Right cardiac atrium (tissue), 5 donors: ENCODE measurements around the gene ITLN1. TPM values are rescaled to one million over a fixed set of nuclear protein-coding genes. Genes with fewer than 3 reads are reported as not detected.
"Not testable (repeated sequence)": the region's sequence is repeated elsewhere in the genome, so short reads cannot be mapped to it uniquely, and the experiment has no call there.

Experiments
- ATAC-seq, 2 donors: fragments of 200-7000 bp; cut with Tn5 transposase; one replicate each; pipeline versions ENCODE4 v1.8.0 to v1.9.1; 2020; ENCODE audit warnings: moderate library complexity in 2 of 2, mild to moderate bottlenecking in 1 of 2
- DNase-seq, 3 donors: peaks; one replicate each; pipeline ENCODE4 v3.0.0-alpha.2; 2020
- H3K27ac ChIP-seq: one replicate; pipeline ENCODE4 v1.5.1; 2013; ENCODE audit warnings: mild to moderate bottlenecking, low read length, control low read depth, moderate library complexity
- H3K27me3 ChIP-seq: one replicate; pipeline ENCODE4 v1.6.1; 2013; ENCODE audit not compliant: control insufficient read depth, insufficient read depth
- H3K4me1 ChIP-seq: one replicate; pipeline ENCODE4 v1.6.1; 2013; ENCODE audit warnings: low read length; ENCODE audit not compliant: control insufficient read depth, insufficient read depth
- H3K4me3 ChIP-seq: one replicate; pipeline ENCODE4 v1.5.1; 2013; ENCODE audit warnings: low read length, control low read depth
- H3K9me3 ChIP-seq: one replicate; pipeline ENCODE4 v1.6.1; 2013; ENCODE audit warnings: low read length; ENCODE audit not compliant: control insufficient read depth
- WGBS: extraction: QIAGEN DNeasy Blood & Tissue Kit; methylation state at CpG from one replicate; pipeline ENCODE4 v1.1.7; 2013; 5-methylcytosine and 5-hydroxymethylcytosine counted together
- intact Hi-C, 4 donors: fragments of 100-400 bp; cut with DNase I; formaldehyde crosslinking; loops; one replicate each; pipeline versions ENCODE4 v1.11.0 to v1.14.0; 2022 to 2023
- long read RNA-seq, 4 donors: library from polyadenylated mRNA; unstranded; transcript quantifications; one replicate each; pipeline ENCODE4 v2.0.0, GENCODE V29; 2020 to 2021
- polyA plus RNA-seq: library from polyadenylated mRNA; stranded (reverse); fragments of 200-250 nt; gene quantifications from one replicate; pipeline ENCODE4 v1.2.3, GENCODE V29; 2013
- total RNA-seq, 4 donors: library from RNA; stranded (reverse); fragmentation: NEBNext Ultra II Directional; extraction: Animal tissue kit (Norgen Biotek cat#: 25700); gene quantifications; one replicate each; pipeline ENCODE4 v1.2.1, GENCODE V29; 2021
- donor health status: healthy with polysubstance abuse.
- donor health status: DM: no; HTN: yes; CAD: no.
- donor health status: DM: no; HTN: no; CAD: no.
- donor health status: DM: no; HTN: yes; CAD: no; lungs with severe emphysema.
- donor health status: DM: yes; HTN: yes; CAD: no.

Gene ITLN1
- total RNA-seq, result 10 to 100 TPM in 3 of 4 donors, 1 to 10 TPM in 1; 6.4 to 30.0 (median 21.2) TPM
- 3.0 TPM for polyA plus RNA-seq
- long read RNA-seq, donor 1, transcript ITLN1-201 (8 exons, 1,183 nt), result major isoform, 5 of 6 reads
- long read RNA-seq, donor 1, partial matches to known transcripts, result 1 of 6 reads
- long read RNA-seq, donor 1, other reads (novel, unspliced or antisense), result 0 of 6 reads
- long read RNA-seq, donor 2, partial matches to known transcripts, result 1 of 5 reads
- long read RNA-seq, donor 2, other reads (novel, unspliced or antisense), result 1 of 5 reads
- long read RNA-seq, donor 3, transcript ITLN1-201 (8 exons, 1,183 nt), result major isoform, 10 of 11 reads
- long read RNA-seq, donor 3, partial matches to known transcripts, result 1 of 11 reads
- long read RNA-seq, donor 3, other reads (novel, unspliced or antisense), result 0 of 11 reads
- long read RNA-seq, donor 4, partial matches to known transcripts, result 0 of 3 reads
- long read RNA-seq, donor 4, other reads (novel, unspliced or antisense), result 2 of 3 reads

DNA sequence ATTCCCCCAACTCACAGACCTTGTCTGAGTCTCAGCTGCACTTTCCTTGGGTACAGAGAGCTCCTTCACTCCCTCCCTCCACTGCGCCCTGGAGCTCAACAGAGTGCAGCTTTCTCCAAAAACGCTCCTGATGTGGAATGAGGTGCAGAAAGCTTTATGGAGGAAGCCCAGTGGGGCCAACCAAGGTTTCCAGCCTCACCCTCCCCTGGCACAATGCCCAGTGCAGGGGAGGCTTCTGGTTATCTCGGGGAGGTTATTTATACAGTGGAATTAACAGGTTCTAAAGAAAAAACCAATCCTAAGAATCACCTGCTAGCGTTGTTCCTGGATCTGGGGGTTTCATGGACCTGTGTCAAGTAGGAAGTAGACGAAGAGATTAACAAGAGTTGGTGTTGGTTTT, at the start of gene ITLN1:
Gene ITLN1, minus strand, starts transcription at position 139 of the 400 bp plus-strand sequence. CDS start 303 bp downstream, outside the sequence.
- Histone ChIP-seq H3K27ac (no peak within 1 kb of the TSS), H3K4me1 (no peaks in the 10 kb centered on the region), H3K4me3 (no peak within 1 kb of the TSS), H3K9me3 (no peaks in the 10 kb centered on the region), H3K27me3 (no peaks in the 10 kb centered on the region)
- intact Hi-C loops, result no loop called here
- DNase-seq (peak in 1 of 3 donors; percentile 38), ATAC-seq (peak in 1 of 2 donors; percentile 32)
- WGBS, result 43% methylated on average over 5 of the region's 5 CpGs

DNA sequence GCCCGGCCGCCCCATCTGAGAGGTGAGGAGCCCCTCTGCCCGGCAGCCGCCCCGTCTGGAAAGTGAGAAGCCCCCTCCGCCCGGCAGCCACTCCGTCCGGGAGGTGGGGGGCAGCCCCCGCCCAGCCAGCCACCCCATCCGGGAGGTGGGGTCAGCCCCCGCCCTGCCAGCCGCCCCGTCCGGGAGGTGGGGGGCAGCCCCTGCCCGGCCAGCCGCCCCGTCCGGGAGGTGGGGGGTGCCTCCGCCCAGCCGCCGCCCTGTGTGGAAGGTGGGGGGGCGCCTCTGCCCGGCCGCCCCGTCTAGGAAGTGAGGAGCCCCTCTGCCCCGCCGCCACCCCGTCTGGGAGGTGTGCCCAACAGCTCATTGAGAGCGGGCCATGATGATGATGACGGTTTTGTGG, 48.3 kb upstream of the ITLN1 start:
- H3K4me3 ChIP-seq, H3K27ac ChIP-seq, ATAC-seq, H3K4me1 ChIP-seq, H3K9me3 ChIP-seq, intact Hi-C loops, H3K27me3 ChIP-seq: not testable (repeated sequence)
- 96% methylated on average over 31 of the region's 31 CpGs for WGBS
- DNase-seq, result peak in 1 of 3 donors; percentile 61

DNA sequence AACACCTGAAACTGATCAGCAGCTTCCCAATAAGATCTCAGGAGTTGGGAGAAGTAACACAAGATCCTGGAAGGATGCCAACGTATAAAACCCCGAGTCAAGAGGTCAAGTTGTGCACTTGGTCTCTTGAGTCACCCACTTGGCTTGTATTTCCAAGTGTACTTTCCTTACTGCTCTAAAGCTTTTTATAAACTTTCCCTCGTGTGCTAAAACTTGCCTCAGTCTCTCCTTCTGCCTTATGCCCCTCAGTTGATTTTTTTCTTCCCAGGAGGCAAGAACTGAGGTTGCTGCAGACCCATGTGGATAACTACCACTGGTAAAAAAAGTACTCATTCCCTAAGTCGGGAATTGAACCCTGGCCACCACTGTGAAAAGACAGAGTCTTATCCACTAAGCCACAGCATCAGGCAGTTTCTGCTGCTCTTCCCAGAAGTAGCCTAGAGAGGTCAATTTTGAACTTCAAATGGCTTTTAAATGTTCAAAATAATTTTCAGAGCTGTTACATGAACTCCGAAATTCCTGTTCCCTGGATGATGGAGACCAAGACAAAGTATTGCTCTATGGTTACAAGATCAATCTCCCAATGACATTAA, 40.8 kb upstream of the ITLN1 start:
- Histone ChIP-seq H3K27ac (no peak overlapping the region), H3K27me3 (no peaks in the 10 kb centered on the region), H3K4me1 (no peaks in the 10 kb centered on the region), H3K4me3 (no peak overlapping the region), H3K9me3 (no peaks in the 10 kb centered on the region)
- ATAC-seq (no peak), DNase-seq (no peak)
- WGBS, result 74% methylated on average over 5 of the region's 5 CpGs
- intact Hi-C loops, result no loop called here

DNA sequence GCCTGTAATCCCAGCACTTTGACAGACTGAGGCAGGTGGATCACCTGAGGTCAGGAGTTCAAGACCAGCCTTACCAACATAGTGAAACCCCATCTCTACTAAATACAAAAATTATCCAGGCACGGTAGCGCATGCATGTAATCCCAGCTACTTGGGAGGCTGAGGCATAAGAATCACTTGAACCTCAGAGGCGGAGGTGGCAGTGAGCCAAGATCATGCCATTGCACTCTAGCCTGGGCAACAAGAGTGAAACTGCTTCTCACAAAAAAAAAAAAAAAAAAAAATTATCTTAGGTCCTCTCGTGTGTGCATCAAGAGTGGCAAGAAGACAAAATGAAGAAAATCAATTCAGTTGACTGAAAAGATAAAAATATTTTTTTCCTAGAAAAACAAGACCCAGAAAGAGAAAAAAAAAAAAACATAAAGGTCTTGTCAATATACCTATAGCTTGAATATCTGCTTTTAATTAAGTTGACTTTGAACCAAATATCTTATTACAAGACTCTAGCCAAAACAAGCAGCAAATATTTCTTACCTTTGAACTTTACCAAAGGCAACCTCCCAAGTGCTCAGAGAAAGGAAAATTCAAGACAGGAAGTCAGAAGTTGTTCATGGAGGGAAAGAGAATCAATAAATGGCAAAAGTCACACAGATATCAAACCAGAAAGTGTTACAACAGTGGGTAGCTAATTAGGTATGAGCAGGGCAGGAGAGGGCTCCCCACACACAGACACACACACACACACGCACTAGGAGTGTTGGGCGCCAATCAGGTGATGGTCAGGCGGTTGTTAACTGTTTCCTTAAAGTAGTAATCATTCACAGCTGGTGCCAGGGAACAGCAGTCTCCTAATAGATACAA, 40.0 kb upstream of the ITLN1 start:
- no peak overlapping the region for H3K27ac ChIP-seq
- 87% methylated on average over 7 of the region's 7 CpGs for WGBS
- intact Hi-C loops, result no loop called here
- DNase-seq (no peak), ATAC-seq (no peak)
- H3K27me3 ChIP-seq, result no peaks in the 10 kb centered on the region
- no peaks in the 10 kb centered on the region for H3K9me3 ChIP-seq
- no peaks in the 10 kb centered on the region for H3K4me1 ChIP-seq
- no peak overlapping the region for H3K4me3 ChIP-seq

DNA sequence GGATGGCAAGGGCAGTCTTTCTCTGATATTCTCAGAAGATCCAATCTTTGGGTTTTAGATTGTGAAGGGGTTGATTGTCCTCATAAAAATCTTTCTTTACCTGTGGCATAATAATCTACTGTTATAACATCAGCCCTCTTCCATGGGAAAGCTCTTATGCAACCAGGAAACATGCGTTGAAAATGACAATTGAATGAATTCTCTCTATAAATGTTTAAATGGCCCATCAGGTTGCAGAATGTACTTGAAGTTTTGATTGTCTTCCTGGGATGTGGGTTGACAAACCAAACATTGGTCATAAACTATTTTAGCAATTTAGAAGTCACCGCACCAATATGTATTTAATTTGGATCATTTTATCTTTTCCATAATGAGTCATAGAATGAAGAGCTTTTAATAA, 31.7 kb upstream of the ITLN1 start:
- Histone ChIP-seq H3K4me3 (no peak overlapping the region), H3K27me3 (no peaks in the 10 kb centered on the region), H3K9me3 (no peaks in the 10 kb centered on the region), H3K27ac (no peak overlapping the region), H3K4me1 (no peaks in the 10 kb centered on the region)
- ATAC-seq (no peak), DNase-seq (no peak)
- intact Hi-C loops, result no loop called here
- WGBS, result 84% methylated on average over 2 of the region's 2 CpGs

DNA sequence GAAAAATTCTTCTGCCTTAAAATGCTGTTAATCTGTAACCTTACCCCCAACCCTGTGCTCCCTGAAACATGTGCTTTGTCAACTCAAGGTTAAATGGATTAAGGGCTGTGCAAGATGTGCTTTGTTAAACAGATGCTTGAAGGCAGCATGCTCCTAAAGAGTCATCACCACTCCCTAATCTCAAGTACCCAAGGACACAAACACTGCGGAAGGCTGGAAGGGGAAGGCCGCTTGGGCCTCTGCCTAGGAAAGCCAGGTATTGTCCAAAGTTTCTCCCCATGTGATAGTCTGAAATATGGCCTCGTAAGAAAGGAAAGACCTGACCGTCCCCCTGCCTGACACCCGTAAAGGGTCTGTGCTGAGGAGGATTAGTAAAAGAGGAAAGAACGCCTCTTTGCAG, 28.2 kb upstream of the ITLN1 start:
- H3K27me3 ChIP-seq, ATAC-seq, H3K27ac ChIP-seq, DNase-seq, H3K4me3 ChIP-seq, H3K4me1 ChIP-seq, H3K9me3 ChIP-seq, intact Hi-C loops: not testable (repeated sequence)
- WGBS, result 79% methylated on average over 6 of the region's 6 CpGs

DNA sequence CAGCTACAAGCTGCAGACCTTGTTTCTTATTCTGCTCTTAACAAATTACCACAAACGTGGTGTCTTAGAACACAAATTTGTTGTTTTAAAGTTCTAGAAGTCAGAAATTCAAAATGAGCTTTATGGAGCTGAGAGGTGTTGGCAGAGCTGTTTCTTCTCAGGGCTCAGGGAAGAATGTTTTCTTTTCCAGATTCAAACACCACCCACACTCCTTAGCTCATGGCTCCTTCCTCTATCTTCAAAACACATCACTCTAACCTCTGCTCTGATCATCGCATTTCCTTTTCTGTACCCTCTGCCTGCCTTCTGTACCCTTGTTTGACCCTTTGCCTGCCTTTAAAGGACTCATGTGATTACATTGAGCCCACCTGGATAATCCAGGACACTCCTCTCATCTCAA, 26.9 kb upstream of the ITLN1 start:
- Histone ChIP-seq H3K27ac (no peak overlapping the region), H3K4me1 (no peaks in the 10 kb centered on the region), H3K4me3 (no peak overlapping the region), H3K9me3 (no peaks in the 10 kb centered on the region), H3K27me3 (no peaks in the 10 kb centered on the region)
- 37% methylated on average over 2 of the region's 2 CpGs for WGBS
- DNase-seq, result no peak
- intact Hi-C loops, result no loop called here
- peak; percentile 27 to 69 for ATAC-seq

DNA sequence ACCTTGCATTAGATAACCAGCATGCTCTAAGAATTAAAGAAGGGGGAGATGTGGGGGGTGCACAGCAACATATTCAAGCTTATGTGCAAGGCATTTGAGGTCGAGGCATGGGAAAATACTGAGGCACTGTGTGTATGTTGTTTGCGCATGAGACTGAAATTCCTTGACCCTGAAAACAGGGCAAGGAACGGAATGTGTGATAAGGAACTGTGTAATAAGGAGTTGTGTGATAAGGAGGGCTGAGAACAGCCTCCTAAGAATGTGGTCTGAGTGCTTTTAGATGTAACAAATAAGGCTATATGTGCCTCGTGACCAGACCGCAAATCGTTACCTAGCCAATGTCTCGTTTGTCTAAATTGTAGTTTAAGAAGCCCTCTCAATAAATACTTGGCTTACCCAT, 26.5 kb upstream of the ITLN1 start:
- no peaks in the 10 kb centered on the region for H3K4me1 ChIP-seq
- 19% methylated on average over 7 of the region's 7 CpGs for WGBS
- peak; percentile 86 to 87 for ATAC-seq
- no peaks in the 10 kb centered on the region for H3K9me3 ChIP-seq
- intact Hi-C loops, result no loop called here
- no peak for DNase-seq
- no peak overlapping the region for H3K4me3 ChIP-seq
- H3K27ac ChIP-seq, result peak overlapping the region; percentile 3
- no peaks in the 10 kb centered on the region for H3K27me3 ChIP-seq

DNA sequence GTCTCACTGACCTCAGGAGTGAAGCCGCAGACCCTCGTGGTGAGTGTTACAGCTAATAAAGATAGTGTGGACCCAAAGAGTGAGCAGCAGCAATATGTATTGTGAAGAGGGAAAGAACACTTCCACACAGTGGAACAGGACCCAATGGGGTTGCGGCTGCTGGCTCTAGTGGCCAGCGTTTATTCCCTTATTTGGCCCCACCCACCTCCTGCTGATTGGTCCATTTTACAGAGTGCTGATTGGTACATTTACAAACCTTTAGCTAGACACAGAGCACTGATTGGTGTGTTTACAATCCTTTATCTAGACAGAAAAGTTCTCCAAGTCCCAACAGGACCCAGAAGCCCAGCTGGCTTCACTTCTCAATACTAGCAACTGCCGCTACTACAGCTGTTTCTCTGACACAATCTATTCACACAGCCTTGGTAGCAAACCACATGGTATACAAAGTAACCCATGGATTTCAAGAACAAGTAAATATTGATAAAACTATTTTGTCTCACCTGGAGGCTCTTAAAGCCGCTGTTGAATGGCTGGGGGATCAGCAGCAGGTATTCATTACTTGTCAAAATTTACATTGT, 25.3 kb upstream of the ITLN1 start:
- 73% methylated on average over 6 of the region's 6 CpGs for WGBS
- Histone ChIP-seq H3K4me3 (no peak overlapping the region), H3K4me1 (peaks cover under 1% of the 10 kb centered on the region), H3K9me3 (no peaks in the 10 kb centered on the region), H3K27ac (no peak overlapping the region), H3K27me3 (no peaks in the 10 kb centered on the region)
- ATAC-seq, result no peak
- no peak for DNase-seq
- intact Hi-C loops, result no loop called here

DNA sequence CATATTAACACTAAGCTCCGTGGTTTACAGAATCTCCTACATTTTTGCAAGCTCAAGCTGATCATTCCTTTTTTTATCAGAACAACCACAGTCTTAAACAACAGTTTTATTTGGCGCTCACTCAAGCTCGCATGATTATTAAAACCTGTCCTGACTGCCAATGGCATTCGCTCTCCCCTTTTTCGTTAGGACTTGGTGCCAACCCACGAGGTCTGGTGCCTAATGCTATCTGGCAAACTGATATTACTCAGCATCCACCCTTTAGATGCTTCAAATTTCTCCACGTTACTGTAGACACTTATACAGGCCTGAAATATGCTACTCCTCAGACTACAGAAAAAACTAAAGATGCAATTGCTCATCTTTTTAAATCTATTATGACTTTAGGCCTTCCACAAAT, 23.0 kb upstream of the ITLN1 start:
- no peak overlapping the region for H3K4me3 ChIP-seq
- H3K27ac ChIP-seq, result no peak overlapping the region
- H3K27me3 ChIP-seq, result no peaks in the 10 kb centered on the region
- peaks cover 4% of the 10 kb centered on the region for H3K4me1 ChIP-seq
- 23% methylated on average over 7 of the region's 7 CpGs for WGBS
- DNase-seq (peak; percentile 42 to 81 (median 72)), ATAC-seq (peak; percentile 52 to 64)
- intact Hi-C loops, result no loop called here
- H3K9me3 ChIP-seq, result no peaks in the 10 kb centered on the region
